ENCODE measurements around the gene IFI30. TPM values are rescaled to one million over a fixed set of nuclear protein-coding genes. Genes with fewer than 3 reads are reported as not detected.
A peak's percentile ranks its signal among the peaks of the same experiment; 100 is the strongest.

Gene IFI30
- total RNA-seq, 1 experiment from 2014 or later = 23.6 TPM

DNA sequence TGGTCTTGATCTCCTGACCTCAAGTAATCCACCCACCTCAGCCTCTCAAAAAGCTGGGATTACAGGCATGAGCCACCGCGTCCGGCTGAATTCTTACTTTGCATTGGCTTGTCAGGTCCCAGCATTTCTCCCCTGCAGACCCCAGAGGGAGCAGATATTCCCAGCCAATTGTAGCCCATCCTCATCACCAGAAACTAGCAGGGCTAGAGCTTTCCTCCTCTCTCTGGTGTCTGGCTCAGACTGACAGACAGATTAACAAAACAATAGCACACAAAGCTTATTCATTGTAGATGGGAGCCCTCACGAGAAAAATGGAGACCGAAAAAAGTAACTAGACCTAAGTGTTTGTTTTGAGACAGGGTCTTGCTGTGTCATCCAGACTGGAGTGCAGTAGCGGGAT lies 11.9 kb downstream of the IFI30 start:
- Histone ChIP-seq H3K27me3 (ENCODE audit: insufficient read depth, low read length) (no peaks in the 10 kb centered on the region), H3K56ac (ENCODE audit: insufficient read length, low read depth, low read length) (no peak overlapping the region), H3K23ac (ENCODE audit: insufficient read length, low read depth, low read length) (no peak overlapping the region), H2AFZ (ENCODE audit: low read length) (no peak overlapping the region), H3K4ac (ENCODE audit: low read depth, low read length) (no peak overlapping the region), H2BK120ac (ENCODE audit: low read depth, low read length, poor library complexity, severe bottlenecking) (no peak overlapping the region), H2BK5ac (ENCODE audit: insufficient read length, low read length) (no peak overlapping the region), H4K20me1 (ENCODE audit: control insufficient read depth, insufficient read depth, insufficient read length) (no peaks in the 10 kb centered on the region), H3K9me3 (ENCODE audit: control insufficient read depth, low read depth, low read length) (no peaks in the 10 kb centered on the region), H3K9ac (ENCODE audit: extremely low read depth, insufficient read length, low read length) (no peak overlapping the region), H2BK12ac (ENCODE audit: insufficient read length, low read depth, low read length) (no peak overlapping the region), H3K18ac (ENCODE audit: insufficient read length, low read depth, low read length) (no peak overlapping the region), H3K4me2 (ENCODE audit: insufficient read depth, insufficient read length, low read length) (no peak overlapping the region), H4K8ac (replicated peaks; ENCODE audit: insufficient read length, low read depth, low read length) (no peak overlapping the region), H3K79me1 (ENCODE audit: insufficient read depth, low read depth, low read length, poor library complexity, severe bottlenecking) (no peaks in the 10 kb centered on the region), H4K5ac (ENCODE audit: insufficient read length, low read depth, low read length) (no peak overlapping the region), H3K79me2 (ENCODE audit: insufficient read depth, low read length) (no peaks in the 10 kb centered on the region), H3K14ac (ENCODE audit: insufficient read depth, low read length) (no peak overlapping the region), H3T11ph (ENCODE audit: low read length) (no peak overlapping the region), H3K27ac (ENCODE audit: insufficient read length, low read depth, low read length) (no peak overlapping the region), H2AK5ac (ENCODE audit: insufficient read length, low read length) (no peak overlapping the region), H3K4me1 (ENCODE audit: insufficient read depth, low read length) (peaks cover 2% of the 10 kb centered on the region; the same call in 1 of the 2 replicates), H2BK20ac (ENCODE audit: low read depth, low read length, poor library complexity, severe bottlenecking) (no peak overlapping the region), H4K91ac (ENCODE audit: insufficient read length, low read depth, low read length) (no peak overlapping the region), H3K23me2 (ENCODE audit: insufficient read length, low read depth, low read length, poor library complexity, severe bottlenecking) (no peaks in the 10 kb centered on the region), H2BK15ac (ENCODE audit: low read depth, low read length) (no peak overlapping the region)
- H3K4me3 Mint-ChIP-seq = peak overlapping the region in 1 of 2 experiments; percentile 10; a peak in 1 of 5 replicates
- TF ChIP-seq, protein P1, sequence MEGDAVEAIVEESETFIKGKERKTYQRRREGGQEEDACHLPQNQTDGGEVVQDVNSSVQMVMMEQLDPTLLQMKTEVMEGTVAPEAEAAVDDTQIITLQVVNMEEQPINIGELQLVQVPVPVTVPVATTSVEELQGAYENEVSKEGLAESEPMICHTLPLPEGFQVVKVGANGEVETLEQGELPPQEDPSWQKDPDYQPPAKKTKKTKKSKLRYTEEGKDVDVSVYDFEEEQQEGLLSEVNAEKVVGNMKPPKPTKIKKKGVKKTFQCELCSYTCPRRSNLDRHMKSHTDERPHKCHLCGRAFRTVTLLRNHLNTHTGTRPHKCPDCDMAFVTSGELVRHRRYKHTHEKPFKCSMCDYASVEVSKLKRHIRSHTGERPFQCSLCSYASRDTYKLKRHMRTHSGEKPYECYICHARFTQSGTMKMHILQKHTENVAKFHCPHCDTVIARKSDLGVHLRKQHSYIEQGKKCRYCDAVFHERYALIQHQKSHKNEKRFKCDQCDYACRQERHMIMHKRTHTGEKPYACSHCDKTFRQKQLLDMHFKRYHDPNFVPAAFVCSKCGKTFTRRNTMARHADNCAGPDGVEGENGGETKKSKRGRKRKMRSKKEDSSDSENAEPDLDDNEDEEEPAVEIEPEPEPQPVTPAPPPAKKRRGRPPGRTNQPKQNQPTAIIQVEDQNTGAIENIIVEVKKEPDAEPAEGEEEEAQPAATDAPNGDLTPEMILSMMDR (conservative IDR thresholded peaks at IDR 0.05) = no peak
- no peaks in the 10 kb centered on the region for H3K36me3 Mint-ChIP-seq (ENCODE audit: insufficient read depth in 1 of 3, low read depth in 3 of 3)
- WGBS (ENCODE audit: extremely low coverage, insufficient read length, low lambda C conversion rate) = no CpG with 5 or more reads among the region's 6 CpGs
- H3K27ac Mint-ChIP-seq = peak overlapping the region; percentile 20 to 94 (median 46); a peak in 6 of 7 replicates
- H3K27me3 Mint-ChIP-seq (ENCODE audit: low read depth) = no peaks in the 10 kb centered on the region; the same call in 1 of the 2 replicates
- DNase-seq = peak; percentile 55
- H3K4me1 Mint-ChIP-seq = peaks cover 5 to 6% of the 10 kb centered on the region in 2 experiments; a peak in 3 of 4 replicates
- no peaks in the 10 kb centered on the region for H3K9me3 Mint-ChIP-seq
